Left ventricle myocardium superior (tissue), 1 donor: ENCODE data around the gene ARHGAP6. TPM values are rescaled to one million over a fixed set of nuclear protein-coding genes. Genes with fewer than 3 reads are reported as not detected.

ENCODE experiments used
- ATAC-seq: fragments of 200-7000 bp; cut with Tn5 transposase; one replicate; pipeline ENCODE4 v1.9.1; 2020; ENCODE audit warnings: mild to moderate bottlenecking, moderate library complexity
- DNase-seq: peaks from one replicate; pipeline ENCODE4 v3.0.0-alpha.2; 2020
- intact Hi-C: fragments of 100-400 bp; cut with micrococcal nuclease; formaldehyde crosslinking; loops from one replicate; pipeline ENCODE4 v1.11.0; 2022
- total RNA-seq: library from RNA; stranded (reverse); fragmentation: NEBNext Ultra II Directional; extraction: Animal tissue kit (Norgen Biotek cat#: 25700); gene quantifications from one replicate; pipeline ENCODE4 v1.2.1, GENCODE V29; 2021
- donor health status: DM: no; HTN: yes; CAD: no; lungs with severe emphysema.

The ARHGAP6 gene
- total RNA-seq, 1 donor from 2014 or later = 2.8 TPM

- DNase-seq (peak; percentile 63), ATAC-seq (peak; percentile 94)
- intact Hi-C loops = no loop called here
These were observed 314.1 kb downstream of the ARHGAP6 start for GRCh38 chrX:11351375-11352295.

- intact Hi-C loops = no loop called here
- ATAC-seq = no peak
- no peak for DNase-seq
These were observed 315.9 kb downstream of the ARHGAP6 start for GRCh38 chrX:11349661-11350337.

GRCh38 chrX:11349020-11349419, 316.7 kb downstream of the ARHGAP6 start:
- ATAC-seq (no peak), DNase-seq (no peak)
- intact Hi-C loops = no loop called here

GRCh38 chrX:11347300-11347699, 318.4 kb downstream of the ARHGAP6 start:
- ATAC-seq = no peak
- intact Hi-C loops = no loop called here

GRCh38 chrX:11346121-11346682, 319.5 kb downstream of the ARHGAP6 start:
- intact Hi-C loops = no loop called here
- no peak for DNase-seq
- no peak for ATAC-seq

More at GRCh38 chrX:11347300-11347699, 318.4 kb downstream of the ARHGAP6 start:
- DNase-seq = no peak

GRCh38 chrX:11342673-11343072, 323.0 kb downstream of the ARHGAP6 start:
- ATAC-seq = no peak
- no peak for DNase-seq
- intact Hi-C loops = no loop called here

- intact Hi-C loops = no loop called here
- ATAC-seq (peak; percentile 93), DNase-seq (peak; percentile 62)
These were observed 324.2 kb downstream of the ARHGAP6 start for GRCh38 chrX:11341274-11342201.

- ATAC-seq = no peak
- no peak for DNase-seq
- intact Hi-C loops = no loop called here
These were observed 328.3 kb downstream of the ARHGAP6 start for GRCh38 chrX:11337292-11338009.

GRCh38 chrX:11336201-11336600, 329.5 kb downstream of the ARHGAP6 start:
- DNase-seq (no peak), ATAC-seq (no peak)
- intact Hi-C loops = no loop called here

- DNase-seq = no peak
- intact Hi-C loops = no loop called here
- no peak for ATAC-seq
These were observed 331.6 kb downstream of the ARHGAP6 start for GRCh38 chrX:11334165-11334564.

GRCh38 chrX:11331788-11332187, 333.9 kb downstream of the ARHGAP6 start:
- intact Hi-C loops = no loop called here
- no peak for DNase-seq
- ATAC-seq = no peak

- DNase-seq = no peak
- ATAC-seq = no peak
- intact Hi-C loops = no loop called here
These were observed 336.7 kb downstream of the ARHGAP6 start for GRCh38 chrX:11329021-11329420.

- intact Hi-C loops = no loop called here
These were observed 337.6 kb downstream of the ARHGAP6 start for GRCh38 chrX:11328134-11328533.

GRCh38 chrX:11321986-11322385, 343.7 kb downstream of the ARHGAP6 start:
- no peak for DNase-seq
- intact Hi-C loops = no loop called here
- peak; percentile 61 for ATAC-seq

More at GRCh38 chrX:11328134-11328533, 337.6 kb downstream of the ARHGAP6 start:
- ATAC-seq (no peak), DNase-seq (no peak)

- ATAC-seq = no peak
- intact Hi-C loops = no loop called here
- no peak for DNase-seq
These were observed 345.8 kb downstream of the ARHGAP6 start for GRCh38 chrX:11319806-11320520.

- no peak for DNase-seq
- intact Hi-C loops = no loop called here
- no peak for ATAC-seq
These were observed 354.0 kb downstream of the ARHGAP6 start for GRCh38 chrX:11311706-11312105.

GRCh38 chrX:11309220-11309619, 356.5 kb downstream of the ARHGAP6 start:
- DNase-seq (no peak), ATAC-seq (no peak)
- intact Hi-C loops = no loop called here

- DNase-seq (no peak), ATAC-seq (no peak)
- intact Hi-C loops = no loop called here
These were observed 360.1 kb downstream of the ARHGAP6 start for GRCh38 chrX:11305641-11306040.
